HEK293 (cell line): Measurements from ENCODE around the gene FILIP1L.

ENCODE experiments used
- ZFP37 ChIP-seq: fragments of 450-650 bp; formaldehyde crosslinking; IDR thresholded peaks from 2 replicates; pipeline ENCODE4 v1.5.1; 2016; ENCODE audit warnings: missing biosample characterization, missing genetic modification characterization
- ZSCAN5A ChIP-seq: fragments of 450-650 bp; formaldehyde crosslinking; IDR thresholded peaks from 2 replicates; pipeline ENCODE4 v1.5.1; 2016; ENCODE audit warnings: missing biosample characterization, missing genetic modification characterization
- TF ChIP-seq, protein P1 (sequence below): fragments of 450-650 bp; formaldehyde crosslinking; IDR thresholded peaks from 2 replicates; pipeline ENCODE4 v1.5.1; 2016; ENCODE audit warnings: missing biosample characterization, missing genetic modification characterization

GRCh38 chr3:100129941-100130340 is 15.6 kb upstream of the FILIP1L start:
- TF ChIP-seq, protein P1, sequence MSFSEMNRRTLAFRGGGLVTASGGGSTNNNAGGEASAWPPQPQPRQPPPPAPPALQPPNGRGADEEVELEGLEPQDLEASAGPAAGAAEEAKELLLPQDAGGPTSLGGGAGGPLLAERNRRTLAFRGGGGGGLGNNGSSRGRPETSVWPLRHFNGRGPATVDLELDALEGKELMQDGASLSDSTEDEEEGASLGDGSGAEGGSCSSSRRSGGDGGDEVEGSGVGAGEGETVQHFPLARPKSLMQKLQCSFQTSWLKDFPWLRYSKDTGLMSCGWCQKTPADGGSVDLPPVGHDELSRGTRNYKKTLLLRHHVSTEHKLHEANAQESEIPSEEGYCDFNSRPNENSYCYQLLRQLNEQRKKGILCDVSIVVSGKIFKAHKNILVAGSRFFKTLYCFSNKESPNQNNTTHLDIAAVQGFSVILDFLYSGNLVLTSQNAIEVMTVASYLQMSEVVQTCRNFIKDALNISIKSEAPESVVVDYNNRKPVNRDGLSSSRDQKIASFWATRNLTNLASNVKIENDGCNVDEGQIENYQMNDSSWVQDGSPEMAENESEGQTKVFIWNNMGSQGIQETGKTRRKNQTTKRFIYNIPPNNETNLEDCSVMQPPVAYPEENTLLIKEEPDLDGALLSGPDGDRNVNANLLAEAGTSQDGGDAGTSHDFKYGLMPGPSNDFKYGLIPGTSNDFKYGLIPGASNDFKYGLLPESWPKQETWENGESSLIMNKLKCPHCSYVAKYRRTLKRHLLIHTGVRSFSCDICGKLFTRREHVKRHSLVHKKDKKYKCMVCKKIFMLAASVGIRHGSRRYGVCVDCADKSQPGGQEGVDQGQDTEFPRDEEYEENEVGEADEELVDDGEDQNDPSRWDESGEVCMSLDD (tag by site-specific recombination), result no peak
- TF ChIP-seq ZFP37 (tag by site-specific recombination), result no peak
- TF ChIP-seq ZSCAN5A (tag by site-specific recombination), result no peak
